Measurements from ENCODE around the gene STYXL1. TPM values are rescaled to one million over a fixed set of nuclear protein-coding genes. Genes with fewer than 3 reads are reported as not detected.
A peak's percentile ranks its signal among the peaks of the same experiment; 100 is the strongest.

Gene STYXL1
- polyA plus RNA-seq, 3 donors = 64.6 to 79.8 (median 67.2) TPM

DNA sequence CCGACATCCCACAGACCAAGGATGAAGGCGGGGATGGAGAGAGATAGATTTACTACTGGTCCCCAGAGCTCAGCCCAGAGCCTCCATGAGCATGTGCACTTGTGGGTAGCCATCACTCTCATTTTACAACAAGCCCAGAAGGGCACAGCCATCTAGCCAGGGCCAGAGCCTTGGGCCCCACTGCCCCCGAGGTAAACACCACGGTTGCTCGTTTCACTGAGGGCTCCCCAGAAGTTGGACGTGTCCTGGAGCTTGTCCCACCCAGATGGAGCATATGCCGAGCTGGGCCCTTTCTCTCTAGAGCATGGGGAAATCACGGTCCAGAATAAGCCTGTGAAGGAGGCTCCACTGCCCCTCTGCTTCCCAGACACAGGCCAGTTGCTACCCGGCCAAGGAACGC, 44.4 kb downstream of the STYXL1 start:
- H3K36me3 ChIP-seq (replicated peaks in 1 of 2; ENCODE audit: control insufficient read depth in 1 of 2, insufficient read depth in 2 of 2, low read length in 2 of 2) = peaks cover 24 to 64% of the 10 kb centered on the region in 2 donors
- TF ChIP-seq, protein P1, sequence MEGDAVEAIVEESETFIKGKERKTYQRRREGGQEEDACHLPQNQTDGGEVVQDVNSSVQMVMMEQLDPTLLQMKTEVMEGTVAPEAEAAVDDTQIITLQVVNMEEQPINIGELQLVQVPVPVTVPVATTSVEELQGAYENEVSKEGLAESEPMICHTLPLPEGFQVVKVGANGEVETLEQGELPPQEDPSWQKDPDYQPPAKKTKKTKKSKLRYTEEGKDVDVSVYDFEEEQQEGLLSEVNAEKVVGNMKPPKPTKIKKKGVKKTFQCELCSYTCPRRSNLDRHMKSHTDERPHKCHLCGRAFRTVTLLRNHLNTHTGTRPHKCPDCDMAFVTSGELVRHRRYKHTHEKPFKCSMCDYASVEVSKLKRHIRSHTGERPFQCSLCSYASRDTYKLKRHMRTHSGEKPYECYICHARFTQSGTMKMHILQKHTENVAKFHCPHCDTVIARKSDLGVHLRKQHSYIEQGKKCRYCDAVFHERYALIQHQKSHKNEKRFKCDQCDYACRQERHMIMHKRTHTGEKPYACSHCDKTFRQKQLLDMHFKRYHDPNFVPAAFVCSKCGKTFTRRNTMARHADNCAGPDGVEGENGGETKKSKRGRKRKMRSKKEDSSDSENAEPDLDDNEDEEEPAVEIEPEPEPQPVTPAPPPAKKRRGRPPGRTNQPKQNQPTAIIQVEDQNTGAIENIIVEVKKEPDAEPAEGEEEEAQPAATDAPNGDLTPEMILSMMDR (IDR thresholded peaks at IDR 0.05) = no peak
- H3K27me3 Mint-ChIP-seq (ENCODE audit: low read depth in 3 of 3) = peaks cover 0 to 3% (median 0%) of the 10 kb centered on the region in 3 donors

DNA sequence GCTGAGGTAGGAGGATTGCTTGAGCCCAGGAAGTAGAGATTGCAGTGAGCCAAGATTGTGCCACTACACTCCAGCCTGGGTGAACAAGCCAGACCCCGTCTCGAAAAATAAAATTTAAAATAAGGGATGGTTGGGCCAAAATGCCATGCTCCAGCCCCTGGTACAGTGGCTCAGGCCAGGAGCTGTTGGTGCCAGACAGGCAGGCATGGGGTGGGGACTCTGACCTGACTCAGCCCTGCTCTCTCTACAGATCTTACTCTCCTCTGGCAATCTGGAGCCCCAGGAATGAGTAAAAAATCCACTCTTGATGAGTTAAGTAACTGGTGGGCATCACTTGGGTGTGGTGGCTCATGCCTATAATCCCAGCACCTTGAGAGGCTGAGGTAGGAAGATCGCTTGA, 45.0 kb downstream of the STYXL1 start:
- Histone ChIP-seq H3K79me2 (ENCODE audit: insufficient read depth, low read length) (no peaks in the 10 kb centered on the region), H3K4me2 (replicated peaks; ENCODE audit: extremely low read depth, low read length, poor library complexity, severe bottlenecking) (no peak overlapping the region), H3K27ac (ENCODE audit: low read depth in 1 of 2, low read length in 2 of 2) (no peak overlapping the region), H3K4me1 (ENCODE audit: control insufficient read depth in 1 of 2, insufficient read depth in 2 of 2, low read length in 2 of 2) (peaks cover 4 to 6% of the 10 kb centered on the region in 2 donors), H3K4me3 (replicated peaks in 1 of 3; ENCODE audit: low read depth in 2 of 3, low read length in 3 of 3) (no peak overlapping the region), H4K20me1 (ENCODE audit: insufficient read depth, low read length) (no peaks in the 10 kb centered on the region), H3K27me3 (ENCODE audit: control insufficient read depth in 2 of 2, insufficient read depth in 2 of 2, low read length in 2 of 2) (no peaks in the 10 kb centered on the region), H3K36me3 (replicated peaks in 1 of 2; ENCODE audit: control insufficient read depth in 1 of 2, insufficient read depth in 2 of 2, low read length in 2 of 2) (peaks cover 24 to 64% of the 10 kb centered on the region in 2 donors), H2AFZ (ENCODE audit: insufficient read depth, low read depth, low read length, poor library complexity, severe bottlenecking) (no peak overlapping the region), H3K9me3 (replicated peaks in 1 of 2; ENCODE audit: control insufficient read depth in 1 of 2, insufficient read depth in 1 of 2, low read length in 2 of 2) (no peaks in the 10 kb centered on the region), H3K9ac (ENCODE audit: insufficient read depth, low read length, poor library complexity, severe bottlenecking) (no peak overlapping the region)
- H3K4me3 Mint-ChIP-seq = no peak overlapping the region
- DNase-seq = no peak
- H3K4me1 Mint-ChIP-seq = peaks cover 5% of the 10 kb centered on the region
- 93% methylated on average over 2 of the region's 3 CpGs for WGBS (ENCODE audit: insufficient coverage)
- H3K27me3 Mint-ChIP-seq (ENCODE audit: low read depth in 3 of 3) = peaks cover 0 to 3% (median 0%) of the 10 kb centered on the region in 3 donors
- peaks cover 51 to 77% of the 10 kb centered on the region in 2 donors for H3K36me3 Mint-ChIP-seq
- TF ChIP-seq, protein P1 (IDR thresholded peaks at IDR 0.05) = no peak
- H3K27ac Mint-ChIP-seq = peak overlapping the region in 3 of 7 donors; percentile 23 to 53 (median 40)
- intact Hi-C loops (cut with micrococcal nuclease) = no loop called here
- H3K9me3 Mint-ChIP-seq = peaks cover 0 to 7% (median 0%) of the 10 kb centered on the region in 7 donors

More for the DNA sequence above, 44.4 kb downstream of the STYXL1 start:
- H3K27ac ChIP-seq (ENCODE audit: low read depth in 1 of 2, low read length in 2 of 2) = no peak overlapping the region
- H3K4me3 ChIP-seq (replicated peaks in 1 of 3; ENCODE audit: low read depth in 2 of 3, low read length in 3 of 3) = no peak overlapping the region
- H3K27me3 ChIP-seq (ENCODE audit: control insufficient read depth in 2 of 2, insufficient read depth in 2 of 2, low read length in 2 of 2) = no peaks in the 10 kb centered on the region
- H3K4me1 ChIP-seq (ENCODE audit: control insufficient read depth in 1 of 2, insufficient read depth in 2 of 2, low read length in 2 of 2) = peaks cover 2 to 3% of the 10 kb centered on the region in 2 donors
- H3K79me2 ChIP-seq (ENCODE audit: insufficient read depth, low read length) = no peaks in the 10 kb centered on the region
- no peak overlapping the region for H3K27ac Mint-ChIP-seq
- no peaks in the 10 kb centered on the region for H3K9me3 ChIP-seq (replicated peaks in 1 of 2; ENCODE audit: control insufficient read depth in 1 of 2, insufficient read depth in 1 of 2, low read length in 2 of 2)
- H4K20me1 ChIP-seq (ENCODE audit: insufficient read depth, low read length) = no peaks in the 10 kb centered on the region
- H2AFZ ChIP-seq (ENCODE audit: insufficient read depth, low read depth, low read length, poor library complexity, severe bottlenecking) = no peak overlapping the region
- peaks cover 8% of the 10 kb centered on the region for H3K4me1 Mint-ChIP-seq
- H3K4me2 ChIP-seq (replicated peaks; ENCODE audit: extremely low read depth, low read length, poor library complexity, severe bottlenecking) = no peak overlapping the region
- peaks cover 0 to 3% (median 0%) of the 10 kb centered on the region in 7 donors for H3K9me3 Mint-ChIP-seq
- H3K9ac ChIP-seq (ENCODE audit: insufficient read depth, low read length, poor library complexity, severe bottlenecking) = no peak overlapping the region
- 97% methylated on average over 8 of the region's 10 CpGs for WGBS (ENCODE audit: insufficient coverage)
- peaks cover 54 to 78% of the 10 kb centered on the region in 2 donors for H3K36me3 Mint-ChIP-seq
- no peak for DNase-seq
- intact Hi-C loops (cut with micrococcal nuclease) = no loop called here
- no peak overlapping the region for H3K4me3 Mint-ChIP-seq
